CD4-positive, alpha-beta T cell treated with Interleukin-4 for 1 hour (primary cell): ENCODE results near the gene NCK2.

Experiments used
- DNase-seq, 2 donors: peaks; one replicate each; pipeline ENCODE4 v3.0.0-alpha.2; 2020 to 2022

NCK2 gene

DNA sequence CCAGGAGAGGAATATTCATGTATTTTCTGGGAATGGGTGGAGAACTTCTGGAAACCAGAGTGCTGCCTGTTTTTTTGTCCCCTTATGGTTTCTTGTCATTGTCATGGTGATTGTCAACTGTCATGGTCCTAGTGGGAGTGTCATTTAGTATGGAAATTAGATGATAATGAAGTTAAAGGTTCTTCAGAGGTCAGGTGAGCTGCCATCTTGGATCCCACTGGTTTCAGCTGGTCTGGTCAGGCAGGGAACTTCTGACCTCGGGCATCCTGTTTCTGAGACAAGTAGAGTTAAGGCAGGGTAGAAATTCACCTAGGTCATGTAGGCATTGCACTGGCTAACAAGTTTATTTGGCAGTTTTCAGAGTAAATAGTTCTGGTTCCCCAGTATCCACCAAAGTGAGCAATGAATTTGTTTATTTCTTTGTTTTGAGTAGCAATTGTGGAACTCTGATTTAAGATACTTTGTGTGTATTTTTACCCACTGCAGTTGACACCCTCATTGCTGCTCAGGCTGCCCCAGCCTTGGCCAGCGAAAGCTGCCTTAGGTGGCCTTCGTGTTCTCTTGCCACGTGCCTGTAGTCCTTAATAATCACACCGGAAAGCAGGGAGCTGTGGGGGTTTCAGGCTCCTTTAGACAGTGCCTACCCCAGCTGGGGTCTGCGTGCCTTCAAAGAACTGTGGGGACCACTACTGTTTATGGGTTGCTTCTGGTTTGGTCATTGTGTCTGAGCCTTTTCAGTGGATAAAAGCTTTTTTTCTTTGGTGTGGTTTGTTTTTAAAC is 48.7 kb downstream of the NCK2 start:
- DNase-seq: no peak

DNA sequence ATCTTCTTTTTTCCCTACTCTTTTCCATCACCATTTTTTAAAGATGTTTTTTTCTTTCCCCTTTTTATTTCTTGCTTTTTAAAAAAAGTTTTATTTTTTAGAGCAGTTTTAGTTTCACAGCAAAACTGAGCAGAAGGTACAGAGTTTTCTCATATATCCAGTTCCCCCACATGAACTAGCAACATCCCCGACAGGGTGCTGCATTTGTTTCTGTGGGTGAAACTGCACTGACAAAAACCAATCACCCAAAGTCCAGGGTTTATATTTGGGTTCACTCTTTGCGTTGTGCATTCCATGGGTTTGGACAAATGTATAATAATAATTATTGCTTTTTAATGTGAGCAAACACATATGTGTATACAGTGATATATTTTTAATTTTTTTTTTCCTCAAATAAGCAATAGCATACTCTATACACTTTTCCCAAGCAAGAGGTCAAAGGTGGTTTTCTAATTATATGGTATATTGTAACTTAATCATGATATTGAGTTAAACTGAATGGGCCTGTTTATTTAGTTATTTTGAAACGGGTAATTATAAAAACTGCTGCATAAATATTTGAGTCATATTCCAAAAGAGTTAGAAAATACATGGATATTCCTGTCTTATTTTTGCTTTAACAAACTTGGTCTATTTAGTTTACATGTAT is 50.3 kb downstream of the NCK2 start:
- DNase-seq: no peak

DNA sequence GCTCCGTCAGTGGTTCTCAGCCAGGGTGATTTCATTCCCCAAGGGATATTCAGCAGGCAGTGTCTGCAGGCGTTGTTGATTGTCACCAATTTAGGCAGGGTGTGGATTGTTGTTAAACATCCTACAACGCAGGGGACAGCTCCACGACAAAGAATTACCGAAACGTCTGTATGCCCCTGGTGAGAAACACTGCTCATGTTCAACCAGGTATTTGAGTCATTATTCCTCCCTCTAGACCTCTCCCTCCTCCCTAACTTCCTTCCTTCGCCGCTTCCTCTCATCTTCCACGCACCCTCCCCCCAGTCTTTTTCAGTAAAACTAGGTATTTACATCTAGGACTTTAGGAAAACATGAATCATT is 50.8 kb downstream of the NCK2 start:
- no peak for DNase-seq

DNA sequence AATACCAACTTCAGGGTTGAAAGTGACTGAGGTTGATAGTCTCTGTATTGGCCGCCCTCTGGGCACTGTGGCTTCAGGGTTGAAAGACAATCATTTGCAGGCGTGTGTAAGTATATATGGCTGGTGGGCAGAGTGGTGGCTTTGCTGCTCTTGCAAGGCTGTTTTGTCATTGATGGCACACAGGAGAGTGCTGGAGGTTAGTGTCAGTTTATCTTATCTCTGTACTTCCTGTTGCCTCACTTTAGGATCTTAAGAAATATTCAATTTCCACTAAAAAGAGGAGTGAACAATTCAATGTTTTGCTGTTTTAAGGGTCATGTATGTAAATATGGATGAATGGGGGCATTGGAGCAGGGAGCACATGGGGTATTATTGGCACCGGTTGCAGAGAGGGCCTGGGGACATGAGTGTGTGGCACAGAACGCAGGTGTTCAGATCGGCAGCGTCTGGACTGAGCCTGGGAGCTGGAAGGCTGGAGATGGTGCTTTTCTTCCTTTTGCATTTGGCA is 51.5 kb downstream of the NCK2 start:
- peak in 1 of 2 donors; percentile 58 for DNase-seq

DNA sequence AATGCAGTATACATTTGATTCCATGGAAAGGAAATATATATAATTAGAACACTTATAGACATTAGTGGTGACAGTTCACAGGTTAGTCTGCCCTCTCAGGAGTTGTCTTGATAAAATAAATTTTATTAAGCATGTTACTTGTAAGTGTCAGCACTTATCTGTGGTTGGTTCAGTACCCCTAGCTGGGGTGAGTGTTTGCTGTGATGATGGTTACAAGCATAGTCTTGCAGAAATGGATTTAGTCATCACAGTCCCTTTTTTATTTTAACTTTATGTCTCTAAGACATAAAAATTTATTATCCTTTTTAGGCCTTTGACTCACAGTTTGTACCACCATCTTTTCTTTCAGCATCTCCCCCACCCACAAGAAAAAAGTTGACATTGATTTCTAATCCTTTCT is 52.1 kb downstream of the NCK2 start:
- DNase-seq: no peak

DNA sequence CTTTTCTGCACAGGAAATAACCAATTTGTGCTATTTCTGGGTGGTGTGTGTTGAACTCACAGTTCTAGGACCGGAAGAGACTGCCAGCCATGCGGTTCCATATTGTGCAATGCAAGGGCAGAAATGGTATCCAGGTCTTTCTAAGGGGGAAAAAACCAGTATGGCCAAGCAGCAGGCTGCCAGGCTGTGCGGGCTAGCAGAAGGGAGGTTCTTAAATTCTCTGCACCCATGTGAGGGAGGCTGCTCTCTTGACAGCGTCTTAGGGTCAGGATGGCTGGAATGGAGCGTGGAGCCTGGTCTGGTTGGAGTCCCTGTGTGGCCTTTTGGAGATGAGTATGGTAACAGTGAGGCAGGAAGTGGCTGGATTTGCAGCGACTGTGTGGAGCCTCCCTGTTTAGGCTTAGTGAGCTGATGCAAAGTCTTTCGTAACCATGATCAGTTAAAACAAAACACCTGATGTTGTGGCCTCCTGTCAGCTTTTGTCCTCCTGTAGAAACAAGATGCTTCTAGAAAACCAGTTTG is 52.6 kb downstream of the NCK2 start:
- peak; percentile 40 to 61 for DNase-seq

DNA sequence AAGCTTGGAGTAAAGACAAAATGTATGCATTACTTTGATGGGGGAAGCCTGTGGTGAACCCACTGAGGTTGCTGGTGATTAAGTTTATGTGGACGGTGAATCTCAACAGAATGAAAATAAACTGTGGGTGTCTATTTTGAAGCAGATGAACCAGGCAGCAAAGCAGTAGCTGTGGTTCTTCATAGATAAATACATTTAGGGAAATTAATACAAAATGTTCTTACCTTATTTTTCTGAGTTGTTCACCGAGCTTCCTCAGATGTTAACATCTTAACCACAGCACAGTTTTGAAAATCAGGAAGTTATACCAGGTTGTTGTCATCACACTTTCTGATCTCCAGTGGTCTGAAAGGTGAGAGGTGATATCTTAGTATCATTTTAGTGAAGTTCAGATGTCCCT is 53.9 kb downstream of the NCK2 start:
- peak in 1 of 2 donors; percentile 78 for DNase-seq

DNA sequence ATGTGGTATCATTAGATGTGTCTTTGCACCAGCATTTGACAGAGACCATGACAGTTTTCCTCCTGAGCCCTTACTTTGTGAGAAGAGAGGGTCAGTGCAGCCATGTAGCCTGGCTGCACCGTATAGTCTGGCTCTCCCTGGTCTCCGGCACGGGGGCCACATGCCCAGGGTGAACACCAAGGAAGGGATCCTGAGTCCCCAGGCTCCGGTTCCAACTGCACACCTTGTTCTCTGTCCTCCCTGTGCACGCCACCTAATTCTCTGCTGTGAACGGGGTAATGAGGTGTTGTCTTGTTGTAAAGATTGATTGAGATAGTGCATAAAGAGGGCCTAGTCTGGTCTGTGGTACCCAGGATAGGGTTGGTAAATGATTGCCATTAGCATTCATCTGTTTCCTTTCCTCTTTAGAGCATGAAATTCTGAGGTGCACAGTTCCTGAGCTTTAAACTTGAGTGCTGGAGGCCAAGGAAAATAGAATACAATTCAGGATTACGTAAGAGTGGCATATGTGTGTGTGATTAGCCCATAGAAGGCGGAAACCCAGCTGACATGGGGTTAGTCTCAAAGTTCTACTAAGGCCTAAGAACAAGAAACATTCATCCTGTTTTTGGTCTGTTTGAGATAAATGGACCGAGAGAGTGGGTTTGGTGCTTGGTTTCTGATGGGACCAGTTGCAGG is 55.5 kb downstream of the NCK2 start:
- no peak for DNase-seq

DNA sequence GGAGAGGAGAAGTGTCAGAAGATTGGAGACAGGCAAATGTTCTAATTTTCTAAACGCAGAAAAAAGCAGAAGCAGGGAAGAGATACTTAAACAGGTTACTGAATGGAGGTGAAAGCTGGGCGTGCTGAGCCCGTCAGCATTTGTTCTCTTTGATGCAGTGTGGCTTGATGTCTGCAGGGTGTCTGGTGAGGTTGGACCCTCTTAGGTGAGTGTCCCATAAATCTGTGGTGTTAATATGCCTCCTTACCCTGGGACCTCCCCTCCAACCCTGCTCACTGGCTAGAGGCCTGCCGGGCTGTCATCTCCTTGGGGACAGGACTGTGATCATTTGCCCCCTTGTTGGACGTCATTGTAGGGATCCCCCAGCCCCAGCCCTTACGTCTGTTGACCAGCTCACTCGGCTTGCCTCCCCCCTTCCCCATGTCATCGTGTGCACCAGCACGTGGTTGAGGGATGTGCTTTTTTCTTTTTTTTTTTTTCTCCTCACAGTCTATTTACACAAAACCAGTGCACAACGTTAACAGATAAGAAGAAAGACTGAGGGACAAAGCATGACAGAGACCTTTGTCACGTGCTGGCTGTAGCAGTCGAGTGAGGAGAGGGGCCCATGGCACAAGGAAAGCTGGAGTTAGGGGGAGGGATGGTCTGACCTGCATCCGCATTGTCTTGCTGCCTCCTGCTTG is 56.4 kb downstream of the NCK2 start:
- DNase-seq: peak in 1 of 2 donors; percentile 37

DNA sequence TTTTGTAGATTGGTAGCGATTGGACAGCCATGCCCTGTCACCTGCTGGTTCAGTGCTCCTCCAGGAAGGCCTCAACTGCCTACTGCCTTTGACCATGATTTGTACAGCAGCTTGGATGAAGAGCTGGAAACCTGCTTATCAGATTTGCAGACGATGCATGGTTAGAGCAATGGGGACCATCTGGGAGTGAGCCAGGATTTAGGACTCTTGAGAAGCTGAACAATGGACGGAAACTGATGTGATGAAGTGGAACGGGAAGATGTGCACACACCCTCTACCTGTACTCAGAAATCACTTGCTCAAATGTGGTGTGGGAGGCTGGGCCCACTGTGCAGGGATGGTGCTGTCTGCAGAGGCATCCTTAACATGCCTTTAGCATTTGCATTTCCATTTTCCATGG is 57.2 kb downstream of the NCK2 start:
- no peak for DNase-seq

DNA sequence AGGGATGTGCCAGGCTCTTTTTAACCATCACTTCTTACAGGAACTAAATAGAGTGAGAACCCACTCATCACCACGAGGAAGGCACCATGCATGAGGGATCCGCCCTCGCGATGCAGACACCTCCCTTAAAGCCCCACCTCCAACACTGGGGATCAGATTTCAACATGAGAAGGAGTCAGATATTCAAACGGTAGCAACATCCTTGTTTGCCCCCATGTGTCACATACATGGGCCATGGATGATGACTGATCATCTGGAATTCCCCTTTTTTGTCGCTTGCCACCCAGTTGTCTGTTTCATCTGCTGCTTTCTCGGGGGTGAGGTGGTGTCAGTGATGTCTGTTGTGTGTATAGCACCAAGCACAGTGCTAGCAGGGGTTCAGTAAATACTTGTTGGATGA is 57.9 kb downstream of the NCK2 start:
- peak; percentile 83 to 86 for DNase-seq

DNA sequence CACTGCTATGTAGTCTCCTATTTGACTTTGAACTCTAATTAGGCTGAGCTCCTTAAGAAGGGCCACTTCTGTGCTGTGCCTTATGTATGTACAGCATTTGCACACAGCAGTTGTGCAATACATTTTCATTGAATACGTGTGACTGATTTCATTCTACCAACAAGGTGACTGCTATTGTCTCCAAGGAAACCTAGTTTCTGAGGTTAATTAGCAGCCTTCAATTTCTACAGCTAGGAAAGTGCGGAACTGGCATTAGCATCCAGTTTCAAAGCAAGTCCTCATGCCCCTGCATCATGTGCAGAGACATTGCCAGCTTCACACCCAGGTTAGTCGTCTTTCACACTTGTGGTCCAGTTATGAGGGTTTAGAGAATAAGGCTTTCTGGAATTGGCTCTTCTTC is 58.6 kb downstream of the NCK2 start:
- DNase-seq: no peak

DNA sequence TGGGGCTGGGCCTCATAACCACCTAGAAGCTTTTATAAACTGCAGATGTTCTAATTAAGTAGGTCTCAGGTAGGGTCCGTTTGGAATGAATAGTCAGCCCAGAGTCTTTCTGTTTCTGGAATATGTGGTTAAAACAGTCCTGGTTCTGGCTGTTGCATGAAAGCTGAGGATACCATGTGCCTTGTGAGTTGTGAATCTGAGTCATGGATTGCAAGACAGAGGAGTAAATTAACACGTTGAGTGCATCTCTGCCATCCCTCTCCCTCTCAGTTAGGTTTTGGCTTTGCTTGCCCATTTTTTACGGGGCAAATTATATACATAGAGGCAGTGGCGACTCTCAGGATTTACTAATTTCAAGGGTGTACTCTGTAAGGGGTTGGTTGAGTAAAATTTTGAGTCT is 59.1 kb downstream of the NCK2 start:
- DNase-seq: no peak

DNA sequence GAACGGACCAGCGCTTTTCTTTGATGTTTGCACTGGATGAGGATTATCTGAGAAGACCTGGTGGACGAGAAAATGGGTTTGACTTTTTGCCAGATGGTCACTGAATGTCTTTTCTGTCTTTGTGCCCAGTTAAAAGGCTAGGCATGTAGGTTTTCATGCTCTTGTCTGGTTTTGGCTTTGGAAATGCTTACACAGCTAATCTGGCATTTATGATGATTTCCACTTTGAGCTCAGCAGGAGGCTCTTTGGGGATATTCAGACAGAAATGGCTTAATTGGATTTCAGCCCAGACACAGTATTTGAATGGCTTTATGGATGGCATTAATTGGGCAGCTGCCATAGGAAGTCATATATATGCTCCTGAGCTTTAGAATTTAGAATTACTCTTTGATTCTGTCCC is 59.6 kb downstream of the NCK2 start:
- no peak for DNase-seq

DNA sequence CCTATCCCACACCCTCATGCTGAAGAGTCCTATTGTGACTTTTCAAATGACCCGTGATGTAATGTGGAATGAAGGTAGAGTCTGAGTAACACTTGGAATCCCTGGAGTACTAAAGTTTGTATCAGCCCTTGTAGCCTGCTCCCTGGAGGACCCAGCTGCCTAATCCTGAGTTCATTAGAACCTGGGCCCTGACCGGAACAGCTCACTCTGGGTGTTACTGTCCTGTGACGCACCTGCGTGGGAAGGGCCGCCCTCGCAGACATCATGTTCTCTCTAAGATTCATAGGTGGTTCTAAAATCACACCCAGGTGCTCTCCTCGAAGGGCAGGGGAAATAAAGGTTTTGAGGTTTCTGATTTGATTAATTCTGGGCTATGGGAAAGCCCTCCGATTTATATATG is 62.3 kb downstream of the NCK2 start:
- DNase-seq: no peak

DNA sequence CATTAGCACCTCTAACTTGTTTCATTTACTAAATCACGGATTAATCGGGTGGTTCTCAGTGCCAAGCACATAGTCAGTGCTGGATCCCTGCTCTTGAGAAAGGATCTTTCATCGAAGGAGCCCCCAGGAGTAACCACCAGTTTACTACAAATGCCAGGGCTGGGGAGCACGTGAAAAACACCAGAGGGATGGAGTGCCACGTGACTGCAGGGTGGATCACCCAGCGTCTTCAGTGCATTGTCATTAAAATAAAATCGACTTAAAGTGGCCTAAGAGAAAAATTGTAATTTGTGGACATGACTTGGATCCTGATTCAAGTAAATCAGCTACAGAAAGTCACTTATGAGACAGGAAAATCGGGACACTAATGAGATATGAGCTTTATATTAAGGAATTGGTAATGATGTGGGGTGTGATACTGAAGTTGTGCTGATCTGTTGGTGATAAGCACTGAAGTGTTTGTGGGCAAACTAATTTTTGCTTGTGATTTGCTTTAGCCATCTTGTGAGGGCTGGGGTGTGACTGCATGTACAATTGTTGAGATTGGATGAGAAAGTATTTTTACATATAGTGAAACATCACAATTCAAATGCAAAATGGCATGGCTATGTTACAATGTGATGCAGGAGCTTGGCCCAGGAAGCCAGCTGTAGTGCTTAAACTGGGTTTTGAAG is 63.8 kb downstream of the NCK2 start:
- no peak for DNase-seq

DNA sequence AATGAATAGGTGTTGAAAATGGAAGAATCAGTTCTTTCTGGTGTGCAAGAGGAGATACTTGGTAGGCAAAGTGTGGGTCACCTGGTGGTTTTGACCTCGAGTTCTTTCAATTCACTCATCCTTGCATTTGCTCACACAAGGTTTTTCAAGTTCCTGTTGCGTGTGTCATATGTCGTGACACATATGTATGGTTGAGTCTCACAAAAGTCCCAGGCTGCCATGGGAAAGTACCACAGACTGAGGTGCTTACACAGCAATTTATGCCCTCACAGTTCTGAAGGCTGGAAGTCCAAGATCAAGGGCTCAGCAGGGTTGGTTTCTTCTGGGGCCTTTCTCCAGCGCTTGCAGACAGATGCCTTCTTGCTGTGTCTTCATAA is 64.4 kb downstream of the NCK2 start:
- DNase-seq: no peak

DNA sequence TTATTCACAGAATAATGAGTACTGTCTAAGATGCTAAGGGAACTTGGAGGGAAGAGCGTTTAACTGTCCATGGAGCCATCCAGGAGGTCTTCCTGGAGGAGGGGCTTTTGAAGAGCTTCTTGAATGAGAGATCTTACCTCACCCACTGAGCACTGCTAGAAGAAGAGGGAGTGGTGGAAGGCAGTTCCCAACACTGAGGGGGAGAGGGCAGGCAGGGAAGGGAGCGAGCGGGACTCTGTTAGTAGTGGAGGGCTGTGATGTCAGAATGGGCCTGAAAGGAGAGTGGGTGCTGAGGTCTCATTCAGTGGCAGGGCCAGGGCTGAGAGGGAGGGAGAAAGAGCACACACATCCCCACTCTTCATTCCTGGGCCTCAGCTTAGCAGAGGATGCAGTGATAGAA is 65.0 kb downstream of the NCK2 start:
- no peak for DNase-seq

DNA sequence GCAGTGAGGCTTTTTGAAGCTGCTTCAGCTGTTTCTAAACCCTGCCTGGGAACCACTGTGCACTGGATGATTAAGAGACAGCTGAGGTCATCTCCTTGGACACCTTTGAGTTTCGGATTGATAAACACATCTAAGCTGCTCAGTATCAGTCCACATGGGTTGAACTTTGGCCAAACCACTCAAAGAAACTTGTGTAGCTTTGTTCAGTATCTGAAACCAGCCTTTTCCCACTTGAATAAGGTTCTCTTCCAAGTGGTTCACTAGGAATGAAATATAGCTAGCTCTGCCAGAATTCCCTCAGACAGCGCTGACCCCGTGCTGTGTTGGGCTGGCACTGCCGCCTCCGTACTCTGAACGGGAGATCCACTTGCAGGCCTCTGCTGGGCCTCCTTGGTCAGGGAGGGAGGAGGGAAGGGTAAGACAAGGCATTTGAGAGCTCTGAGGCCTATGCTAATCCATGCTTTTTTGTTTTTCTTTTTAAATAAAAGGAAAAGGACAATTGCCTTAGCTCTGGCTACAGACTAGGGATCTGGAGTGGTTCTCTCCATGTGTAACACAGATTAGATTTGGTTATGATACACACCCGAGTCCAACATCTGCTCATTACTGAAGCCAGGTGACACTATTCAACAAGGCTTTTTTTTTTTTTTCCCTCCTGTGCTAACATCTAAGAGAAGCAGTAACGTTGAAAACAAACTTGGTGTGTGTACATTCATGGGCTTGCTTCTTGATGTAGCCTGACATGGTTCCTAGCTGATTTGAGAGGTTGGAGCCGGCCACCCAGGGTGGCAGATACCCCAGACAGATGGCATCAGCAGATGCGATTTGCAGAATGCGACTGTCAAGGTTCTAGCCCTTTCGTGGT is 67.7 kb downstream of the NCK2 start:
- no peak for DNase-seq

DNA sequence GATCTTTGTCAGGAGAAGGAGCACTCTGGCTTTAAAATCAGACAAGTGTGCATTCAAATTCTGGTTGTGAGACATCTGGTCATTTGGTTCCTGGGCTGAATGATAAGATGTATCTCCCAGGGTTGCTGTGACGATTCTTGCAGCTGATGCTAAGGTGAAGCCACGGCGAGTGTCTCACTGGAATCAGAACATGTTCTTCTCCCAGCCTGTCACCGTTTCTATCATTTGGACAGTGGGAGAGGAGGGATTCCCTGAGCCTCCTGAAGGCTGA is 68.3 kb downstream of the NCK2 start:
- DNase-seq: no peak

DNA sequence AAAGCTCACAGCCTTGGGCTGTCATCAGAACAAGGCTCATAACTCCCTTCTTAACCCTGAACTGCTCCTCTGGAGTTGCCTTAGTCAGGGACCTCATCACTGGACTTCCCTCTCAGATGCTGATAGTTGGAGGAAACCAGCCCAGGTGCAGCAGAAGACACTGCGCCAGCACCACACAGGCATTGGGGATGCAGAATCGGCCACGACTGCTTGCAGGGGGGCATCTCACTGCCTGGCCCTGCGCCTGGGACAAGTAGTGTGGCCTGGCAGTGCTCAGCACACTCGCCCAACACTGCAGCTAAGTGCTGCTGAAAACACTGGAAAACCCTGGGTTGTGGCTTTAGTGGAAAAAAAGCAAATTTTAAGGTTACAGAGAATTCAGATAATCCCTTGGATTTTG is 68.7 kb downstream of the NCK2 start:
- DNase-seq: no peak
